ENCODE results near the gene HORMAD2.
"Not testable (repeated sequence)": the region's sequence is repeated elsewhere in the genome, so short reads cannot be mapped to it uniquely, and the experiment has no call there.

The HORMAD2 gene

DNA sequence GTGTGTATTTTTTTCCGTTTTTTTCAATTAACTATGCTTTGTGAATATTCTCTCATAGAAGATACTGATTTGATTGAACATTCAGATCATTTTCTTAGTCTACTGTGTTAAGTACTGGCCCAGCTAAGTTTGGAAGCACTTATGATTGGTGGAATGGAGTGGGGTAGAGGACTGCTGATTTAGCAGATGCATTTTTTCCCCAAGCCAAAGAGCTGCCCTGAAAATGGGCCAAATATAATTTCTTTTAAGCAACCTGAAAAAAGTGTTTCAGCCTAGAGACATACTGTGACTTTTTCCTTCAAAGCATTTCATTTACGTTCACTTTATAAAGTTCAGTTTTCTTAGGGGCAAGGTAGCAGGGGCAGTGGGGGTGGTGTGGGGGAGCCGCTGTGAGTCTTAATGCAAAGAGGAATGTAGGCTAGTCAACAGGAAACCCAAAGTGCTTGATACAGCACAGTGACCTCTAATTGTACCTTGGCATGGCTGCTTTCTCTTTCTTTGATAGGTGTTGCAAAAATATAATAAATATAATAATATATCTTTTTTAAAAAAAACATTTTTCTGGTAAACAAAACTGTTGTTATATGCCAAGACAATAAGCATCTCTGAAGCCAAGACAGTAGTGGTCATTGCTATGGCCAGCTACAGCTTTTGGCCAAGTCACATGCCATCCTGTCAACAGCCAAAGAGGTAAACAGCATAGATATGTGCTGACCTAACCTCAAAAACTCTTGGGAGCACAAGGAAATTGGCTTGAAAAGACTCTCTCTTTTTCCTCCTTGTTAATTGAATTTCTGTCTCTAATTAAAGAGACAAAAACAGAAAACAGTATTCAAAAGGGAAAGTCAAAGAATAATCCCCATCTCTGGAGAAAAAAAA, 107.5 kb downstream of the HORMAD2 start:
- DNase-seq (ENCODE audit: low read depth in 2 of 2, low spot score in 1 of 2) = no peak

DNA sequence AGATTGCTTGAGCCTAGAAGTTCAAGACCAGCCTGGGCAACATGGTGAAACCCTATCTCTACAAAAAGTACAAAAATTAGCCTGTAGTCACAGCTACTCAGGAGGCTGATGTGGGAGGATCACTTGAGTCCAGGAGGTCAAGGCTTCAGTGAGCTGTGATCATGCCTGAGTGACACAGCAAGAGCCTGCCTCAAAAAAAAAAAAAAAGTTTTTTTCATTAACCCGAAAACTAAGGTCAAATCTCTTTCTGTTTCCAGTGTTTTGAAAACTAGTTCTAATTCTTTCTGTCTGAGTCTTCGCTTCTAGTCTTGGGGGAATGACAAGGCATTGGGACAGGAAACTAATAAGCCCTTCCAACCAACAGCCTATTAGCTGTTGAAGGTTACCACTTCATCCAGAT, 108.6 kb downstream of the HORMAD2 start:
- no peak for DNase-seq (ENCODE audit: low read depth in 2 of 2, low spot score in 1 of 2)

DNA sequence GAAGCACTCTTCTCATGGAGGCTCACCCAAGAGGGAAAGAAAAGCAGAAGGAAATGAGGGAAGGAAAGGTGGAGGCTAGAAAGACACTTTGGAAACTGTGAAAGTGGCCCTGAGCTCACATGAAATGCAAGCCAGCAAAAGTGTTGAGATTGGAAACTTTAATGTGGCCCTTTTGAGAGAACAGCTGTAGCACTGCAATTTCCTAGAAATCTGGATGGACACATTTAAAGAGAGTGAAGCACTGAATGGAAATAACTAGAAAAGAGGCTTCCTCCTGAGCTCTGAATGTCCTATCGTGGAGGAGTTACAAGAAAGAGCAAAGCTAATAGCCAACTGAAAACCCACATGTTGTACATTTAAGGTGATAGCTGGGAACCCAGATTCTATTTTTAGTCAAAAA, 110.3 kb downstream of the HORMAD2 start:
- no peak for DNase-seq (ENCODE audit: low read depth in 2 of 2, low spot score in 1 of 2)

DNA sequence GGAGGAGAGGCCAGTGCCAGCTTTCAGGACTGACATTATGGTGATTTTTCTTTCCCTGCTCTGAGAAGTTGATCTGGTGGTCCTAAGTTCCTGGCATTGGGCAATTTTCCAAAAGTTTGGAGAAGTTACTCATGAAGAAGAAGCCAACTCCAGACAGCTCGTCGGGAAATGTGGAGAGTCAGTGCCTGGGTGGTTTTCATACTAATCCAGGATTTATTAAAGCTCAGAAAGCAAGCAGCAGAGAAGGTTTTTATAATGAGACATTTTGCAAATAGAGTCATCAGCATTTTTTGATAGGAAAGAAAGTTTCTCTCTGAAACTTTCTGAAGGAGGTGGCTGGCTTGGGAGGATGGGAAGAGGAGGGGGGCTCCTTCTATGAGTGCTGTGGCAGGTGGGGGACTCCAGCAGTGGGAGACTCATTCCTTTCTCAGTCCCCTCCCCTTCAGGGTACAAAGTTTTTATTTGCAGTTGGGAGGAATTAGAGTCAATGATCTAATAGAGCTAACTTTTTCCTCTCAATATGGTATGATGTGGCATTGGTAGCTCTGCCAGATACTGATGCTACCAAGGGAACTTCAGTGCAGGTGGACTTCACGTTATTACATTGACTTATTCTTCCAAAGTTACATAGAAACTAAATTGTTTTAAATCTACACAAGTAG, 110.9 kb downstream of the HORMAD2 start:
- no peak for DNase-seq (ENCODE audit: low read depth in 2 of 2, low spot score in 1 of 2)

DNA sequence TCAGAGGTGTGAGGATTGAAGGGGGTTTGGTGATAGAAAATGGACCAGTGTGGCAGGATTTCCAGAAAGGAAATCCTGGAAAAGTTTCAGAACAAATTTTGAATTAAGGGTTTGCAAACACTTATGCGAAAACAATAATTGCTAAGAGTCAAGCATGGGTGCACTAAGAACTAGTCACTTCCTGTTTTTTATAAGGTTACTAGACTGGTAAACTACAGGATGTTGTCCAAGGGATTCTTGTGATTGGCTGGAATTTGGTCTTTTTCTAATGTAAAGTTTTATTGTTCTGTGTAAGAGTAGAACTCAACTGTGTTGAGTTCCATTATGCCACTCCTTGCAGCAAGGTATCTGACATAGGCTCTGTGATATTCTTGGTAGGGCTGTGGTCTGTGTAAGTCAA, 112.2 kb downstream of the HORMAD2 start:
- DNase-seq (ENCODE audit: low read depth in 2 of 2, low spot score in 1 of 2) = no peak

DNA sequence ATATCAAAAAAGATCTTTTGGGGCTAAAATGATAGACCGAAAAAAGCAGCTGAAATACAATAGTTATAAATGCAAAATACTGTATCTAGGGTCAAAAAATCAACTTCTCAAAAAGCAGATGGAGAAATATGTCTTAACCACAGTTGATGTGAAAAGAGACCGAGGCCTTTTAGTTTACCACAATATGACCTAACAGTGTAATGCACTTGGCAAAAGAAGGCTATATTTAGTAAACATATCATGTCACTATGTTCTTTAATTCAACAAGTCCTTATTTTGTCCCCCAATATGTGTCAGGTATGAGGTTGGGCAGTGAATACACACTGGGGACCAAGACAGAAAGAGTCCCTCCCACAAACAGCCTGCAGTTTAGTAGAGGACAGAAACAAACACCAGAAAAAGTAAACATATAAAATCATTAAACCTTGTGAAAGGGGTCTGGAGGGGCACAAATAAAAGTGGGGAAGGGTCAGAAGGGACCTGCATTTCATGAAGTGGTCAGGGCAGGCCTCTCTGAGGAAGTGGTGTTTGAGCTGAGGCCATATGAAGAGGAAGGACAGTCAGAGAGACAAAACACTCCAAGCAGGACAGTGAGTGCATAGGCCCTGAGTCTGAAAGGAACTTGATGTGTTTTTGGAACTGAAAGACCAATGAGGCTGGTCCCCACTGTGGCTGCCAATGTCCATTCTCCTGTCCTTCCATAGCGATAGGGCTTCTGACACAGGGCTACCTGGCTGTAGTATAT, 112.9 kb downstream of the HORMAD2 start:
- DNase-seq (ENCODE audit: low read depth in 2 of 2, low spot score in 1 of 2) = no peak

DNA sequence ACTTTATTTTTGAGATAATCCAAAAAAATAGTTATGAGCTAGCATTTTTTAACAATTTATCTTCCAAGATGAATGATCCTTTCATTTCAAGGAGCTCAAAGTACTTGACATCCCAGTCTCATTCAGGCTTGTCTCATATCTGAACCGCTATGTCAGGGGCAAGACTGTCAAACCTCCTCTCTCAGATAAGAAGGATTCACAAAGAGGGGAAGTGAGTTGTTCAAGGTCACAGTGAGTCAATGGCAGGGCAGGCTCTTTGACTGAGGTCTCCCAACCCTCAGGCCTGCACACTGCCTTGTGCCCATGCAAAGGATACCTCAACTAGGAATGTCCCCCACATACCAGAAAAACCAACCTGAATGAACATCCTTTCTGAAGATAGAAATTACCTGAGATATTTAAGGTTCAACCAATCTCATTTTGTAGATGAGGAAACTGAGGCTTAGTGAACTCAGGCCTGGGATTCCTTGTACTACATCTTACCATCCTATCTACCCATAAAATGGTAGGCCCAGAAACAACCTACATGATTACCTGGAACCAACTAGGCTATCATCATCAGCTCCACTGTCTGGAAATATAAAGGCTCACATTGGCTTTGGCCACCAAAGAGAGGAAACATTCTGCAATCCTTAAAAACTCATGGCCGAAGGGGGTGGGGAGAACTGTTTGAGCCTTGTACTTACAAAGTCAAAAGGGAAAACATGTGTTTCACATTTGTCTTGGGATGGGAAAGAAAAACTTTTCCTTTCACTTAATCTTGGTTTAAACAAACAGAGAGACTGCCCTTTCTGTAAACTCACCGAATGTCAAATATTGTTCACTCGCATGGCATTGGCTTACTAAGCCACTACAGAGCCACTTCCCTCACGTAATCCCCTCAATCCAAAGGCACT, 115.2 kb downstream of the HORMAD2 start:
- DNase-seq (ENCODE audit: low read depth in 2 of 2, low spot score in 1 of 2) = no peak

DNA sequence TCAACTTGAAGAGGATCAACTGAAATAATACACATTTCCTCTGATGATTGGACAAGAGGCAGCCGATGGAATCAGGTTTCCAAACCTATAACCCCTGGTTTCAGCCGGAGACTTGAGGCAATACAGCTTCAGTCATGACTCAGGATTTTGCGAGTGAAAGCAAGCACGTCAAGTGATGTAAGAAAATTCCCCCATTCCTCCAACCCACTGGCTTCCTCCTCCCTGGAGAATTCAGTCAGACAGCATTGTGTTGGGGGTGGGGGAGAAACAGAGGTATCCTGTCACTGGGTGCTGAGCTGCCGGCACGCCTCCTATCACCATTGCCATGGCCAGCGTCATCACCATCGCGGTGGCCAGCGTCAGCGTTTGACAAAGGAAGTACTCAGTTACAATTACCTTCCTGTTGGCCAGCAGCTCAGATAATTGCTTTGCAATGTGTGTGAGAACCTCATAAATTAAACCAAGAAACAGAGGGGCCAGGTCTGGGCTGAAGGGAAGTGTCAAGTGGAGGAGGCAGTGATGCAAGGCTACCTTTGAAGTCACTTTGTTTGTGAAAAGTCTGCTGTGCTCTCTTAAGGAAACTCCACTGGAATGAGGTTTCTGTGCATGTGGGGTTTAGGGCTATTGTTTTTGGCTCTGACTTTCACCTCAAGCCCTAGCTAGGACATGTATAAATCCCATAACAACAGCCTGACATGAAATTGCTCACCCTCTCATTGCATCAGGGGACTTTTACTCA, 116.0 kb downstream of the HORMAD2 start:
- peak in 1 of 2 donors; percentile 37 for DNase-seq (ENCODE audit: low read depth in 2 of 2, low spot score in 1 of 2)

DNA sequence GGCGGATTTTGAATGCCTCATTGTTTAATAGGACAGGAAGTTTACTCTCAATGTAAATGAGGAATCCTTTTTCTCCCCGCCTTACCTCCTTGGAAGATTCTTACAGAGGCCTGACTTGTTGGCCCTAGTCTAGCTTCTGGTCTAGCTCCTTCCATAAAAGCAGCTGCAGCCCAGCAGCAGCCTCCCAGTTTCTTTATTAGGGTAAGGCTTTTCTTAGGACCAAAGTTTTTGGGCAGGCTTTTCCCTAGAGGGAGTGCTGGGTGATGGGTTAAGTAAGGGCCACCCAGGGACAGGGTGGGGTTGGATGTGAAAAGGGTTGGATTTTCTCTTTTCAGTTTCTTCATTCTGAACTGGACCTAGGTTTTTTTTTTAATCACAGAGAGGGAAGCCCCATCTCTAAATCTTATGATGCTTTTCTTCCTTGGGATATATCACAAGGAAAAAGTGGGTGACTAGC, 116.6 kb downstream of the HORMAD2 start:
- DNase-seq (ENCODE audit: low read depth in 2 of 2, low spot score in 1 of 2) = no peak

DNA sequence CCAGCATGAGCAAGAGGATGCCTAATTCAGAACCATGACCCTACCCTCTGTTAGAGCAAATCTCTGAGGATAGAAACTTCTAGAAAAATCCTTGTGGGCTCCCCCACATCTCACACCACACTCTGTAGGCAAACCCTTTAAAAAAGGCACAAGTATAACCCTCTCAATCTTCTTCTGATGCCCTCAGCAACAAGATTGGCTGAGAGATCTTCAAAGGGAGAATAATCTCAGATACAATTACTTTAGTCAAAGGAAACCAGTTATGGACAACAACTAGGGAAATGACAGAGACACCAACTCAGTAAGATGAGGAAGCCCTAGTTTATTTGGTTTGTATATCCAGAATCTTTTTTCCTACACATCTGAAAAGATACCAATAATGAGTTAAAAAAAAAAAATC, 117.1 kb downstream of the HORMAD2 start:
- DNase-seq (ENCODE audit: low read depth in 2 of 2, low spot score in 1 of 2) = no peak

DNA sequence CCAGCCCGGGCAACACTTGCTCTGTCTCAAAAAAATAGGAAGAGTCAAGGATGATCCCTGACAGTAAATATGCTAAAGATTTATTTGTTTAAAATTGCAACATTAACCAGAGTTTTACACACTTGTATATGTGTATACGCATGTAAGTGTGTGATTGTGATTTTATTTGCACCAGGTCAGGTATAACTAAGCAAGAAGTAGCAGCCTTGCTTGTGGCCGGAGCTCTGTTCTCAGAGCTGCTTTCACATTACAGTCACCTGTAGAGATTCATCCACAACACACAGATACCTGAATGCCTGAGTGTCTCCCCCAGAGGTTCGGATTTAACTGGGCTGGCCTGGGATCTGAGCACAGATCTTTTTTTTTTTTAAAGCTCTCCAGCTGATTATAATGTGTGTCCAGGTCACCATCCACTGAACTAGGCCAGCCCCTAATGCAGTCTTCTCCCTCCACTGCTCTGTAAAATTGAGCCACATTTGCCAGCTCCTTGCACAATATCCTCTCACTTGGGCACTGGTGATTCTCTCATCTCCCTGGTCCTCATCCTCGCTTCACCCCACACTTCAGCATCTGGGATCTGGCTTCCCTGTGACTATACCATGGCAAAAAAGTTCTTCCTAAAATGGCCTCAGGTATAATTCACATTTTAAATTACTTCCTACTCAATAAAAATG, 118.0 kb downstream of the HORMAD2 start:
- DNase-seq (ENCODE audit: low read depth in 2 of 2, low spot score in 1 of 2) = no peak

DNA sequence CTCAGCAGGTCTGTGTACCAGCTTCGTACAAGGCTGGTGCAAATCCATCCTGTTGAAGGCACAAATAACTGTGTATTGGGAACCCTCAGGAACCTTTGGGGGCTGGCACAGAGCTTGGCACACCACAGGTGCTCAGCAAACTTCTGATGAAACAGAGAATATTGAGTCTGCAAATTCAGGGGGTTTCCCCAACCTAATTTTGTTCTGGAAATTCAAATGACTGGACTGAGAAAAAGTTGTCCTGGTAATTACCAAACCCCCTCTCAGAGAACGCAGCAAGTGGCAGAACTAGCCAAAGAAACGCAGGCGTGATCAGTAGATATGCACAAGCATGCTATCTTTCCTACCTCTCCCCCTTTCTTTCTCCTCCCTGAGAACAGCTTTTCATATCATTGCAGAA, 118.7 kb downstream of the HORMAD2 start:
- DNase-seq (ENCODE audit: low read depth in 2 of 2, low spot score in 1 of 2) = no peak

DNA sequence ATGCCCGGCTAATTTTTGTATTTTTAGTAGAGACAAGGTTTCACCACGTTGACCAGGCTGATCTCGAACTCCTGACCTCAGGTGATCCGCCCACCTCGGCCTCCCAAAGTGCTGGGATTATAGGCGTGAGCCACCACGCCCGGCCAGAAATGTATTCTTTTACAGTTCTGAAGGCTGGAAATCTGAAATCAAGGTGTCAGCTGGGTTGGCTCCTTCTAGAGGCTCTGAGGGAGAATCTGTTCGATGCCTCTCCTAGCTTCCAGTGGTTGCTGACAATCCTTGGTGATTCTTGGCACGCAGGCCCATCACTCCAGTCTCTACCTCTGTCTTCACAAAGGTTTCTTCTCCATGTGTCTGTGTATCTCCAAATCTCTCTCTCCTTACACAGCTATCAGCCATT, 120.6 kb downstream of the HORMAD2 start:
- DNase-seq (ENCODE audit: low read depth in 2 of 2, low spot score in 1 of 2) = not testable (repeated sequence)

DNA sequence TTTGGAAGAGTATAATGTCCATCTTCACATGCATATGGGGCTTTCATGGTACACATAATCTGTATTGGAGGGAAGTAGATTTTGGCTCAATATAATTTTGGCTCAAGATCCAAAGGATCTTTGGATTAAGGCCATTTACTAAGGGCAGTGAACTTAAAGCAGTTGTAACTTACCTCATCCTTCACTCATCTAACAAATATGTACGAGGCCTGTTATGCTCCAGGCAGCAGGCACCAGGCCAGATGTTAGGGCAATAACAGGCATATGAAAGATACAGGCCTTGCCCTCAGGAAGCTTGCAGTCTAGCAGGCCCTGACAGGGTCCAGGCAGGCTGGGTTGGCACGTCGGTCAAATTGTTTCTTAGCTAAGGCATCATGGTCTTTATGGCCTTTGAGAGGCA, 121.7 kb downstream of the HORMAD2 start:
- DNase-seq (ENCODE audit: low read depth in 2 of 2, low spot score in 1 of 2) = no peak

DNA sequence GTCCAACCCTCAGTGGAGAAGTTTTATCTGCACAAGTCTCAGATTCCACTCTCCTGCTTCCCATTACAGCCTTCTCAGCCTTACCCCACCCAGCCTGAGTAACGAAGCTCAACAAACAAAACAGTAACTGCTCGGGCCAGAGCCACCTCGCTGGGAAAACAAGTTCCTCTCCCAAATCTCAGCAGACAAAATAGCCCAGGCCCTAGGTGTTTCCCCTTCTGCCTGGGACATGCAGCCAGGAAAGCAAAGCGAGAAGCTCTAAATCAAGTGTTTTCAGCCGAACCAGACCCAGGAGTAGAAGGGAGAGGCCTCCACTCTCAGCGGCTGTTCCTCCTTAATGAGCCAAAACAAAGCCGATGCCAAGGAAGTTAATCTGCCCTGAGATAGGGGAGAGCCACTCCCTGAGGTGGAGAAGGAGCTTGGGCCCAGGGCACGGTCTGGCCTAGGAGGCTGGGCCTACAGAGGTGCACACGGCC, 122.3 kb downstream of the HORMAD2 start:
- DNase-seq (ENCODE audit: low read depth in 2 of 2, low spot score in 1 of 2) = no peak

DNA sequence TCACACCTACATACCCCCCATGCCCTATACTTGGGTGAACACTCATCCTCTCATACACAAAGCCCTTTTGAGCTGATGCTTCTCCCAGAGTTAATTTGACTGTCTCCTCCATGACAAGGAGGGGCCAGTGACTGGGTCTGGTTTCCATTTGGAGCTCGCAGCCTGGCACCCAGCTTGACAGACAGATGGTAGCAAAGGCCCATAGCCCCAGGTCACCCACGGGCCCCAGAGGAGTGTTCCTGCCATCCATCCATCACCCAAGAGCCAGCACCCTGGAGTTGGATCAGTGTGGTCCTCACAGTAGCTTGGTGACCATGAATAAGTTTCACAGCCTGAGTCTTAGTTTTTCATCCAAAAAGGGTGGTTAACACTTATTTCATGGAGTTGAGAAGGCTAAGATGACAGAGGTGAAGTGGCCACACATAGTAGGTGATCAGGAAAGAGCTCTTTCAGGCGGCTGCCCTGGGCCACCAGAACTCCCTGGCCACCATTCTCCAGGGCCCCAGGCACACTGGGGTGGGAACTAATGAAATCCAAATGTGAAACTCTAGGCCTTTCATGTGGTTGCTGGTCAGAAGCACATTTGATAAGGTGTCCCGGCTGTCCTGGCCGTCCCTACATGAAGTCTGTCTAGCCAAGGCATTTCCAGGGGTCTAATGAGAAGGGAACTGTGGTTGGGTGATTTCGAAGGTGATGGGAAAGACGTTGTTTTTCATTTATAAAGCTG, 123.9 kb downstream of the HORMAD2 start:
- DNase-seq (ENCODE audit: low read depth in 2 of 2, low spot score in 1 of 2) = no peak

DNA sequence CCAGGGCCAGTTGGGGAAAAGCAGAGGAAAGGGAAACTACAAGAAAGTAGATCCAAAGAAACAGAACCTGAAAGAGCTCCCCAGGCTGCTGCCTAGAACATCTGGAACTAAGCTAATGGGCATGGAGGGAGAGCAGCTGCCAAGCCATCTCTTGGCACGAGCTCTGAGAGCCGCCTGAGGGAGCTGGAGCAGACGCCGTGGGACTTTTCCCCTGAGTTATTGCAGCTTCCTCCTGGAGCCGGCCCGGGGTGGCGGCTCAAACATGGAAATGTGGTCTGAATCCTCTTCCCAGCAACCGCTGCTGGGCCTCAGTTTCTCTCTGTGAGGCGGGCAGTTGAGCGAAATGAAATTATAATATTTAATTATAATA, 124.5 kb downstream of the HORMAD2 start:
- no peak for DNase-seq (ENCODE audit: low read depth in 2 of 2, low spot score in 1 of 2)

DNA sequence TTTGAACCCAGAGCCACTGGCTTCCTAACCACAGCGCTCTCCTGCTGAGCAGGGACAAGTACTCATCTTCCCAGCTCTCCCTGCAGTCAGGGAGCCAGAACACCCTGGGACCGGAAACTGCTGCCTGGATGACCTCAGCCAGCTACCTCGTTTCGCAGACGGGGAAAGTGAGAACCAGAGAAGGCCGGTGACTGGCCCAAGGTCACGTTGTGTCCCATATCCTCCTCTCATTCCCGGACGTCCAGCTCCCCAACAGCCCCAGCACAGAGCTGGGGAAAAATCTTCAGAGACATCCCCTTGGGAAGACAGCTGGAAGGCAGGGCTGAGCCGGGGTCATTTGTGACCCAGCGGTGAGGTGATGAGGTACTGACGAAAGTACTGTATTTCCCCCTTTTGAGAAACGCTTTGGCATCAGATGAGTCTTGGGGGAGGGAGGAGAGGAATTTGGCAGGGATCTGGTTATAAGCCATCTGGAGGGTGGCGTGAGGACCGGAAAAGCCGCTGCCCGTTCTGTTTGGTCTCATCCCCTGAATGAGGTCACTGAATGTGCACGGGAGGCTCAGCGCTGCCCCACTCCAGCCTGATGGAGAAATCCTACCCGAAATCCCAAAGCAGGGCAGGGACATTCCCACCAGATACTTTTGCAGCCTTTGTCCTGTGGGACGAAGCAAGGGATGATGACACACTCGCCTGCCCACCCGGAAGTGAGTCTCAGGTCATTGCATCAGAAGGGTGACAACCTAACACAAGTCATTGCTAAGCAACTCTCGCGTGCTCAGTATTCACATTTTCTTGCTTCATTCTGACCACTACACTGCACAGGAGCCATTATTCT, 125.2 kb downstream of the HORMAD2 start:
- DNase-seq (ENCODE audit: low read depth in 2 of 2, low spot score in 1 of 2) = no peak

Measured in stimulated activated CD8-positive, alpha-beta memory T cell treated with anti-CD3 and anti-CD28 coated beads, Interleukin-4, amount 100 ng/mL, for 4 hours (primary cell).